ENCODE data around the gene SRPRB.

DNA sequence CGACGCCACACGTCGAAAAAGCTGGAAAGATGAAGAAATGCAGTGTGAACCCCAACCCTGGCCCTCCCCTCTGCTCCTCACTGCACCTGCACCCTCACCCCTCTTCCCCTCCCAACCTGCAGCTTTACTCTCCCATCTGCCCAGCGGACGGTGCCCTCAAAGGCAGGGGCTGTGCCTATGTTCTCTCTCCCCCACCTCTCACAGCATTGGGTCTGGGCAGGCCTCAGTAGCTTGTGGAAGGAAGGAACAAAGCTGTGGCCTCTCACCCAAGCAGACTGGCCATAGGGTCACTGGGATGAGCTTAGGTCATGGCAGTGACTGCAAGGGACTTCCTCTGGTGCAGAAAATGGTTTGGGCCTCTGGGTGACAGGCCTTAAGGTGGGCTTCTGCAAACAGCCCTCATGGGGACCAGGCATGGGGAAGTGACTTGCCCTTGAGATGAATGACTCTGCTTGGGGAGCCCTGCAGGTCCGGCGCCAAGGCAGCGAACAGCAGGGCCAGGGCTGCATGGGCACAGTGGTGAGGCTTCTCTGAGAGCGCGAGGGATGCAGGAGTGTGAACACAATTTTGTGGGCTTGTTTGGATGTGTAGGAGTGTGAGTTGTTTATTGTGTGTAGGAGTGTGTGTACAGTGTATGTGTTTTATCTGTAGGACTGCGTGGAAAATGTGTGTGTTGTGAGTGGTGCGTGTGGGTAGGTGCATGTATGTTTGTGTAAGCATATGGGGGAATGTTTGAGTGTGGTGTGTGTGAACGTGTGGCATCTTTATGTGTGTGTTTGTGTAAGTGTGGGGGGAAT, 29.2 kb downstream of the SRPRB start:
- TF ChIP-seq, protein P1, sequence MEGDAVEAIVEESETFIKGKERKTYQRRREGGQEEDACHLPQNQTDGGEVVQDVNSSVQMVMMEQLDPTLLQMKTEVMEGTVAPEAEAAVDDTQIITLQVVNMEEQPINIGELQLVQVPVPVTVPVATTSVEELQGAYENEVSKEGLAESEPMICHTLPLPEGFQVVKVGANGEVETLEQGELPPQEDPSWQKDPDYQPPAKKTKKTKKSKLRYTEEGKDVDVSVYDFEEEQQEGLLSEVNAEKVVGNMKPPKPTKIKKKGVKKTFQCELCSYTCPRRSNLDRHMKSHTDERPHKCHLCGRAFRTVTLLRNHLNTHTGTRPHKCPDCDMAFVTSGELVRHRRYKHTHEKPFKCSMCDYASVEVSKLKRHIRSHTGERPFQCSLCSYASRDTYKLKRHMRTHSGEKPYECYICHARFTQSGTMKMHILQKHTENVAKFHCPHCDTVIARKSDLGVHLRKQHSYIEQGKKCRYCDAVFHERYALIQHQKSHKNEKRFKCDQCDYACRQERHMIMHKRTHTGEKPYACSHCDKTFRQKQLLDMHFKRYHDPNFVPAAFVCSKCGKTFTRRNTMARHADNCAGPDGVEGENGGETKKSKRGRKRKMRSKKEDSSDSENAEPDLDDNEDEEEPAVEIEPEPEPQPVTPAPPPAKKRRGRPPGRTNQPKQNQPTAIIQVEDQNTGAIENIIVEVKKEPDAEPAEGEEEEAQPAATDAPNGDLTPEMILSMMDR (IDR thresholded peaks at IDR 0.05 in 2 of 3, conservative IDR thresholded peaks at IDR 0.05 in 1 of 3; ENCODE audit: borderline replicate concordance in 1 of 3, insufficient read depth in 1 of 3, low read depth in 2 of 3, low read length in 2 of 3) = no peak
- TF ChIP-seq POLR2A (IDR thresholded peaks at IDR 0.05; ENCODE audit: borderline replicate concordance, extremely low read depth, insufficient read depth, insufficient read length) (no peak), ELF1 (IDR thresholded peaks at IDR 0.05; ENCODE audit: borderline replicate concordance, low read depth) (no peak), SIN3A (IDR thresholded peaks at IDR 0.05; ENCODE audit: low read depth) (no peak), RAD21 (IDR thresholded peaks at IDR 0.05; ENCODE audit: low read depth) (no peak), MAX (IDR thresholded peaks at IDR 0.05) (no peak)
